Thoracic aorta (tissue), 2 donors: ENCODE measurements around the gene MYRIP. TPM values are rescaled to one million over a fixed set of nuclear protein-coding genes. Genes with fewer than 3 reads are reported as not detected.

Source experiments
- ATAC-seq: fragments of 150-250 bp; one replicate; pipeline ENCODE4 v1.8.0; 2017; ENCODE audit warnings: low read depth; ENCODE audit not compliant: insufficient number of reproducible peaks, low FRiP score
- DNase-seq: peaks from one replicate; pipeline ENCODE4 v3.0.0-alpha.2; 2020; ENCODE audit warnings: low spot score
- H3K27ac ChIP-seq, 2 donors: fragments of 200-600 bp; sonication (generic); 1 replicate in 1 of 2; 2 replicates in 1 of 2; pipeline ENCODE4 v1.5.1; 2016; ENCODE audit warnings: mild to moderate bottlenecking in 2 of 2, moderate library complexity in 2 of 2
- H3K27me3 ChIP-seq: fragments of 200-600 bp; sonication (generic); replicated peaks from 2 replicates; pipeline ENCODE4 v1.6.0; 2016; ENCODE audit warnings: mild to moderate bottlenecking; ENCODE audit not compliant: insufficient read depth
- H3K36me3 ChIP-seq: fragments of 200-600 bp; sonication (generic); one replicate; pipeline ENCODE4 v1.5.1; 2016
- H3K4me1 ChIP-seq, 2 donors: fragments of 200-600 bp; sonication (generic); 1 replicate in 1 of 2; 2 replicates in 1 of 2; pipeline versions ENCODE4 v1.5.1 to v1.6.0; 2016; ENCODE audit warnings: low read depth in 2 of 2, mild to moderate bottlenecking in 1 of 2; ENCODE audit not compliant: control insufficient read depth in 1 of 2
- H3K4me3 ChIP-seq: fragments of 200-600 bp; sonication (generic); 2 replicates; pipeline ENCODE4 v1.5.1; 2016; ENCODE audit warnings: mild to moderate bottlenecking
- H3K9me3 ChIP-seq: fragments of 200-600 bp; sonication (generic); 2 replicates; pipeline ENCODE4 v1.5.1; 2016
- total RNA-seq, 2 donors: library from RNA; depleted of rRNA; stranded (reverse); fragments of >200 nt; gene quantifications; one replicate each; pipeline versions ENCODE4 v1.1.0 to v1.2.3, GENCODE V29; 2016
- TF ChIP-seq, protein P1 (sequence below): fragments of 200-600 bp; sonication (generic); IDR thresholded peaks from one replicate; pipeline ENCODE4 v1.5.1; 2019; ENCODE audit warnings: antibody characterized with exemption

The MYRIP gene
- total RNA-seq, 2 donors from 2014 or later: 1.5 to 5.1 TPM

DNA sequence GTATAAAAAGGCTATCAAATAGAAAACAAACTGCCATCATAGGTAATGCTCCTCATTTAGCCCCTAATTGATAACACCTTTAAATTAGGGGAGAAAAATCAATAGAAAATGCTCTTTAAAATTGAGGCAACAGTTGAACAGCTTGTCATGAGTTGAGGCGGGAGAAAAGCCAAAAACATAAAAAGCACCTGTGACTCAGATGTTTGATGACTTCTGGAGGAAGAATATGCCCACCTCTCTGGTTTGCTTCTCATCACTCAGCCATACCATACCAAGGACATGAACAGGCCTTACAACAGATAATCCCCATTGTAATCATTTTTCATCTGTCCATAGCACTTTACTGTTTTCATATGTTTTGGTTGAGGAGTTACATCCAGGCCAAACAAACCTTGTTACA is 246.0 kb downstream of the MYRIP start:
- TF ChIP-seq, protein P1, sequence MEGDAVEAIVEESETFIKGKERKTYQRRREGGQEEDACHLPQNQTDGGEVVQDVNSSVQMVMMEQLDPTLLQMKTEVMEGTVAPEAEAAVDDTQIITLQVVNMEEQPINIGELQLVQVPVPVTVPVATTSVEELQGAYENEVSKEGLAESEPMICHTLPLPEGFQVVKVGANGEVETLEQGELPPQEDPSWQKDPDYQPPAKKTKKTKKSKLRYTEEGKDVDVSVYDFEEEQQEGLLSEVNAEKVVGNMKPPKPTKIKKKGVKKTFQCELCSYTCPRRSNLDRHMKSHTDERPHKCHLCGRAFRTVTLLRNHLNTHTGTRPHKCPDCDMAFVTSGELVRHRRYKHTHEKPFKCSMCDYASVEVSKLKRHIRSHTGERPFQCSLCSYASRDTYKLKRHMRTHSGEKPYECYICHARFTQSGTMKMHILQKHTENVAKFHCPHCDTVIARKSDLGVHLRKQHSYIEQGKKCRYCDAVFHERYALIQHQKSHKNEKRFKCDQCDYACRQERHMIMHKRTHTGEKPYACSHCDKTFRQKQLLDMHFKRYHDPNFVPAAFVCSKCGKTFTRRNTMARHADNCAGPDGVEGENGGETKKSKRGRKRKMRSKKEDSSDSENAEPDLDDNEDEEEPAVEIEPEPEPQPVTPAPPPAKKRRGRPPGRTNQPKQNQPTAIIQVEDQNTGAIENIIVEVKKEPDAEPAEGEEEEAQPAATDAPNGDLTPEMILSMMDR: no peak
- peaks cover 0 to 22% of the 10 kb centered on the region in 2 donors for H3K4me1 ChIP-seq
- ATAC-seq: no peak
- no peaks in the 10 kb centered on the region for H3K27me3 ChIP-seq
- H3K4me3 ChIP-seq: no peak overlapping the region
- no peak for DNase-seq
- H3K9me3 ChIP-seq: peaks cover 4% of the 10 kb centered on the region
- H3K36me3 ChIP-seq: no peaks in the 10 kb centered on the region
- peak overlapping the region in 1 of 2 donors; percentile 62 for H3K27ac ChIP-seq

DNA sequence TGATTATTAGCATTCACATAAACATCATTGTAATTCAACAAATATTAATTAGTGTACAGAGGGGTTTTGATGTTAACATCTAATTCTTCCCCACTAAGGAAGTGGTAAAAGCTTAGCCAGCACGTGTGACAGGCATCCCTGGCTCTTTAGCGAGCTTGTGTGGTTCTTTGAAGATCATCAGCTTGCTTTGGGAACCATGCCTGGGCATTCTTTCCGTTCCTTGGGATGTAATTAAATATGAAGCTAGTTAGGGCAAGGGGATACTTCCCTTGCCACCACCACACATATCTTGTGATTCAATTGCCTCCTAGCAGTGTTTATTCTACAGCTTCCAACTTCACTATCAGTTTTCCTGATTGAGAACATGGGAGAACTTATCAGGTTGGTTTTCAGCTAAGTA is 246.5 kb downstream of the MYRIP start:
- Histone ChIP-seq H3K27me3 (no peaks in the 10 kb centered on the region), H3K27ac (peak overlapping the region in 1 of 2 donors; percentile 62), H3K36me3 (no peaks in the 10 kb centered on the region), H3K4me1 (peaks cover 0 to 22% of the 10 kb centered on the region in 2 donors), H3K9me3 (no peaks in the 10 kb centered on the region), H3K4me3 (no peak overlapping the region)
- no peak for ATAC-seq
- no peak for DNase-seq
- TF ChIP-seq, protein P1: no peak

DNA sequence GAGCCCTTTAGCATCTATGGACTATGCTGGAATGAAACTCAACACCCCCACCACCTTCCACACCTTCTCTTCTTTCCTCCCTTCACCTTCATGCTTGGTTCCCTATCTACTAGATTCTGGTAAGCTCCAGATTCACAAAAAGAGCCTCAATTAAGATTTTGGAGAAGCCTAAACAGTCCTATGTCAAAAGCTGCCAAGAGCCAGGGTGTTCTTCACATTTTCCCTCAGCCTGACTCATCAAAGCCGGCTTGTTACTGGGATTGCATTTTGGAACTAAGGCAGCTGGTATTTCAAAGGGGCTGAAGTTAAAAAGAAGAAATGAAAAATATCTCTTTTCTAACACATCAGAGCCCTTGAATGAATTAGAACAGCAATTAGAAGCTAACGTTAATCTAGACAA is 247.7 kb downstream of the MYRIP start:
- H3K36me3 ChIP-seq: no peaks in the 10 kb centered on the region
- H3K4me1 ChIP-seq: peaks cover 0 to 22% of the 10 kb centered on the region in 2 donors
- no peak for DNase-seq
- H3K4me3 ChIP-seq: no peak overlapping the region
- no peak overlapping the region for H3K27ac ChIP-seq
- no peak for ATAC-seq
- TF ChIP-seq, protein P1: no peak
- no peaks in the 10 kb centered on the region for H3K9me3 ChIP-seq
- no peaks in the 10 kb centered on the region for H3K27me3 ChIP-seq

DNA sequence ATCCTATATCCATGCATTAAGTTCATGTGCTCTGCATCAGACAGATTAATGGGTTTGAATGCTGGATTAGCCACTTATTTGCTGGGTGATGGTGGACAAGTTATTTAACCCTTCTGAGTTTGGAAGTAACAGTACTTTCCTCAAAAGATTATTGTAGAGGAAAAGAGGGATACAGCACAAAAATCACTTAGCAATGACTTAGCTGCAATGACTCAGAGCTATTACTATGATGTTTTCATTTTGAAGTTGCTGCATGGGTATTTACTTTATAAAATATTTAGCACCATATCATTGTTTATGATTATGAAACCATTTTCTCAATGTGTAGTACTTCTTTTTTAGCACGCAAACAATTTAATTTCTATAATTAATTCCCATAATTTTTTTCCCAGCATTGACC is 248.4 kb downstream of the MYRIP start:
- ATAC-seq (no peak), DNase-seq (no peak)
- peaks cover 0 to 22% of the 10 kb centered on the region in 2 donors for H3K4me1 ChIP-seq
- TF ChIP-seq, protein P1: no peak
- H3K9me3 ChIP-seq: no peaks in the 10 kb centered on the region
- H3K4me3 ChIP-seq: no peak overlapping the region
- no peaks in the 10 kb centered on the region for H3K36me3 ChIP-seq
- no peaks in the 10 kb centered on the region for H3K27me3 ChIP-seq
- no peak overlapping the region for H3K27ac ChIP-seq

GRCh38 chr3:40068636-40069035 is 259.2 kb downstream of the MYRIP start:
- TF ChIP-seq, protein P1: no peak
- ATAC-seq (no peak), DNase-seq (no peak)
- Histone ChIP-seq H3K9me3 (no peaks in the 10 kb centered on the region), H3K36me3 (no peaks in the 10 kb centered on the region), H3K27ac (no peak overlapping the region), H3K27me3 (no peaks in the 10 kb centered on the region), H3K4me1 (no peaks in the 10 kb centered on the region), H3K4me3 (no peak overlapping the region)
